ENCODE data around the gene IFNGR1.
"Not testable (repeated sequence)": the region's sequence is repeated elsewhere in the genome, so short reads cannot be mapped to it uniquely, and the experiment has no call there.

IFNGR1 gene

DNA sequence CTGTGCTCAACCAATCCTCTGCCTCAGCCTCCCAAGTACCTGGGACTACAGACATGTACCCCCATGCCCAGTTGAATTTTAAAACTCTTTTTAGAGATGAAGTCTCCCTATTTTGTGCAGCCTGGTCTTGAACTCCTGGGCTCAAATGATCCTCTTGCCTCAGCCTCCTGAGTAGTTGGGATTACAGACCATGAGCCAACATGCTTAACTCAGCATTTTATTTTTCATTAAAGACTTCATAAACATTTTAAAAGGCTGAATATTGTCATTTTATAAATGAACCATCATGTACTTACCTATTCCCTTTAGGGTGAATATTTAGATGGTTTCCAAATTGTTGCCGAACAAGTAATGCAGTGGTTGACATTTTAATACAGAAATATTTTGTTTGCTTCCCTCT, 16.5 kb upstream of the IFNGR1 start:
- no peak for FAIRE-seq

DNA sequence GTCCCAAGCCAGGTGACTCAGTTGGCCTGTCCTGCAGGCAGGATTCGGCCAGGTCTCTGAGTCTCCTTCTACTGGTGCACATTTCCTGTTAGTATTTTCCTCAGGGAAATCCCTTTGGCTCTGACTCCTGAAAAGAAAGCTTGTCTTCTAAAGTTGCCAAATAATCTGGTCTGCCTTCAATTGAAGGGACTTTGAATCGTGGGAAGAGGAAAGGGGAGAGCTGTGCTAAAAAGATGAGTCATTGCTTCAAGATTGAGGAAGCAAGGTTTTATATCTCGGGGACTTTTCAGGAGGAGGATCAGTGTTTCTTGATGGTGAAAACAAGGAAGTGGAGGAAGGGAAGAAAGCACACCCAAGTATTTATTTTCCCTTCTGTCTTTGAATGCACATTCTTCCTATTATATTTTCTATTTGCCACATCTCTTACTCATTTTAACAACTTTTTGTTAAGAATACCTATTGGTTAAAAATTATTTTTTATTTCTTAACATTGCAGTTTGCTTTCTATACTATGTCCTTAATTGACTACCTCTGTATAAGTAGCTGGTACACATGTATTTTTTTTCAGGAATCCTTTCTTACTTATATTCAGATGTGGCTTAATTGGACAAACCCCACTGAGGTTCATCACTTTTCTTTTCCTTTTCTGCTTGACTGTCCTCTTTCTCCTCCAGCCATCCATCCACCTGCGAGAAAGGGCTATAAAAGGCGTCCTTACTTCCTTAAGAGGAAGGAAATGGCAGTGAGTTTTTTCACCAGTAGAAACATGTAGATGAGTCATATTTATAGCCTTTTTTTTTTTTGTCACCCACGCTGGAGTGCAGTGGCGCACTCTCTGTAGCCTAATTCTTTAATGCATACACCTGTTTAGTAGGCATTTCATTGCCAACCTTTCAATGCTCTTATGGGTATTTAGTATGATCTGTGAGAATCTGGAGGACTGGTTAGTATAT, 15.0 kb upstream of the IFNGR1 start:
- no peak for FAIRE-seq

DNA sequence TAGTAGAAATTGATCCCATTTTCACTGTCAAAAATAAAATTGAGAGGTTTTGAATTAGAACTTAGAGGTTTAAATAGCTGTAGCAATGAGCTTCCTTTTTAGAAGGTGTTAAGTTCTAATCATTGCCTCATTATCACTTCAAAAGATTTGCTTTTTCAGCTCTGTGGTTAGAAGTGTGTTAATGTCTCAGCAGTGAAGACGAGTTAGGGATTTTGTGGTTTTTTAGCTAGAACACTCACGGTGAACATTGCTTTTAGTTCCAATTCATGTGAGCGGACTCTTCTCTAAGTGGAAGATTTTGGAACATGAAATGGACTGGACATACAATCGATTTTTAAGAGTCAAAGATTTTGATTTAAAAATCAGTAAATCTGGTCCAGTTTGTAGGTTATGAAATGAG, 12.7 kb upstream of the IFNGR1 start:
- FAIRE-seq: no peak

DNA sequence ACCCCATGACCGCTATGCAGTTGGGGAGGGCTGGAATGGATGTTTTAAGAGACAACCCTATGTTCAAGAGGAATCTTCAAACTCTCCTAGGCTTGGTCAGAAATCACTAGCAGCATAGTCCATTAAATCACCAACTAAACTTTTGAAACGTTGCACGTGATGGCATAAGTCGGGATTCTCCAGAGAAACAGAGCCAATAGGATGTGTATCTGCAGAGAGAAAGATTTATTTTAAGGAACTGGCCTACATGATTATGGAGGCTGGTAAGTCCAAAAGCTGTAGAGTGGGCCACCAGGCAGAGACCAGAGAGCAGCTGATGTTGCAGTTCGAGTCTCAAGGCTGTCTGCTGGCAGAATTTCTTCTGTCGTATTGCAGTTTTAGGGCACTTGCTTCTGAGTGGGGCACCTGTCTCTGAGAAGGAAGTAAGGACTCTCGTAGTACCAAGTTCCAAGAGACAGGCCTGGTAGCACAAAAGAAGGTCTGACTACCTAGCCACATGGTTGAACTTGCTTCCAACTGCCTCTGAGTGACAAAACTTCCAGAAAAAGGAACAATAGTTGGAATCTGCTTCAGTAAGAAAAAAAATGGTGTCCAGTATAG, 11.9 kb upstream of the IFNGR1 start:
- no peak for FAIRE-seq

DNA sequence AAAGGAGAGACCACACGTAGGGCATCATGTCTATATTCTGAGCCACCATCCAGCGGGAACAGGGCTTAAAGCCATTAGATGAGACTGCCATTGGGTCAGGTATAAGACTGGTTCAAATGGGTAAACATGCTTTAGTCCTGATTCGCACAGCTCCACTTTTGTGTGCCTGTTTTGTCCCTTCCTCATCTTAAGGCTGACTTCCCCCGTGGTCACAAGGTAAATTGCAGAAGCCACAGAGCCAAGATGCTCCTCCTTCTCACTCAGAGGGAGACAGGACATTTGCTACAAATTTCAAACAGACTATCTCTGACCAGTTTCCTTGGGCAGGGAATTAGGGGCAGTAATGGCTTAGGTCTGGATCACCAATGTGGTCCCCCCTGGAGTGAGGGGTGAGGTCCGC, 11.4 kb upstream of the IFNGR1 start:
- FAIRE-seq: no peak

DNA sequence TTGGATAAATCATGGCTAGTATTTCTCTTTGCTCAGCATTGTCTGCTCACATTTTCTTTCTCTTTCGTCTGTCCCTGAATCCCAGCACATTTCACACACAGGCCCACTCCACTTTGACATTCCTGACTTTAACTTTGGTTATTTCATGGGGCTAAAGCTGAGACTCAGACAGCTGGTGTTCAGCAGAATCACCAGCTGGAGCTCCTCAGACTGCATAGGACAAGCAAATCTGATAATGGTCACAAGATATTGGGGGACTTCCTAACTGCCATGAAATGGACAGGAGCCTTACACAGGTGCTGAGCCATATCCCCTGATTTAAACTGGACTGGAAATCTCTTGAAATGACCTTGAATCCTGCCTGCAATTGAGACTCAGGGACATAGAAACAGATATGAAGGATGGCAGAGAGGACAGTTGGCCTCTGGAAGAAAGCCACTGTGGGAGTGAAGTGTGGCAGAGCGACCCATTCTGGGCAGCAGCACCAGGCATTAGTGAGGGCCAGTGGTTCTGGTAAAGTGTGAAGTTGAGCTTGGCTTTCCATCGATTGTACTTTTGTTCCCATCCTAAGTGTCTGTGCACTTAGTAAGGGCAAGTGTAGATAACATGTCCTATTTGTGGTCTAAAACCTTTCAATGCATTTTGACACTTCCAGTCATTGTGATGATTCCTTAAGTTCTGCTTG, 10.0 kb upstream of the IFNGR1 start:
- no peak for FAIRE-seq

DNA sequence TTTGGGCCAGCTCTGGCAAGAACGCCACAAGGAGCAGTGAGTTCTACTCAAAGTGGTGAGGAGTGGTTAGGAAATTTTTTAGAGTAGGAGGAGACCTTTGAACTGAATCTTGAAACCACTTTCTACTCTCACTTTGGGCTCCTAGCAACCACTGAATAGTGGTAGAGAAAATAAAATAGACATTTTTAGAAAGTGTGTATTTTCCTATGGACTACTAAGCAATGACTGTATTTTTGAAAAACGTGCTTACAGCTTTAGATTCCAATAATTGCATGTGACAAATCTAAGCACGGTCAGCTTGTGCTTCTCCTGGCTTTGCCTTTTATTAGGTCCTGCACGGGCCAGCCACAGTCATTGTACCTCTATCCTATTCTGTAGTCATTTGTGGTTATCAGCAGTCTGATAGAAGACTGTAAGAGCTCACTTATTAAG, 8.7 kb upstream of the IFNGR1 start:
- no peak for FAIRE-seq

DNA sequence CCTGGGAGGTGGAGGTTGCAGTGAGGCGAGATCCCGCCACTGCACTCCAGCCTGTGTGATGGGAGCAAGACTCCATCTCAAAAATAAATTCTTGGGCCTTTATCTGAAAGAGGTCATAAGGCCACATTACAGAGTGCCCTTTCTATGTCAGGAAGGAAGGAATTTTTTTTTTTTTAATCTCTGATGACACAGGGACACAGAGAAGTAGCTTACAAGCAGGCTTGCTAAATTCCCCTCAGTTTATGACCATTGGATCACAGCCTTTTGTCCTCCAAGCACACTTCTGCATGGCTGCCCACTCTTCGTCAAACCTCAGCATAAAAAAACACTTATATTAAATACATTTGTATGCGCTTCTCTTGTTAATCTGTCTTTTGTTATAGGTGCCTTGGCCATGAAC, 7.5 kb upstream of the IFNGR1 start:
- no peak for FAIRE-seq

DNA sequence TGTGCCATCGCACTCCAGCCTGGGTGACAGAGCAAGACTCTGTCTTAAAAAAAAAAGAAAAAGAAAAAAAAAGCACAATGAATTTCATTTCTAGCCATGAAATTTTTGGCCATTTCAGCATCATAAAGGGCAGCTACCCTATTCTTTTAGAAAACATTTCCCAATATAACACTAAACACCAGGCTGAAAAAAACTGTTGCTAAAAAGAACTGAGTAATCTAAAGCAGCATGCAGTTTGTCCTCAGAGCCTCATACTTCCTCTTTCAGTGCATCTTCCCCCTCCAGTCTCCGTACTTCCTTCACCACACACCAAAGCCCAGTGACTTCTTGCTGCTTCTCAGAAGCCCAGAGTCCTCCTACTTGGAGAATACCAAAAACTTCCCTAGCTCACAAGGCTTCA, 5.6 kb upstream of the IFNGR1 start:
- no peak for FAIRE-seq

DNA sequence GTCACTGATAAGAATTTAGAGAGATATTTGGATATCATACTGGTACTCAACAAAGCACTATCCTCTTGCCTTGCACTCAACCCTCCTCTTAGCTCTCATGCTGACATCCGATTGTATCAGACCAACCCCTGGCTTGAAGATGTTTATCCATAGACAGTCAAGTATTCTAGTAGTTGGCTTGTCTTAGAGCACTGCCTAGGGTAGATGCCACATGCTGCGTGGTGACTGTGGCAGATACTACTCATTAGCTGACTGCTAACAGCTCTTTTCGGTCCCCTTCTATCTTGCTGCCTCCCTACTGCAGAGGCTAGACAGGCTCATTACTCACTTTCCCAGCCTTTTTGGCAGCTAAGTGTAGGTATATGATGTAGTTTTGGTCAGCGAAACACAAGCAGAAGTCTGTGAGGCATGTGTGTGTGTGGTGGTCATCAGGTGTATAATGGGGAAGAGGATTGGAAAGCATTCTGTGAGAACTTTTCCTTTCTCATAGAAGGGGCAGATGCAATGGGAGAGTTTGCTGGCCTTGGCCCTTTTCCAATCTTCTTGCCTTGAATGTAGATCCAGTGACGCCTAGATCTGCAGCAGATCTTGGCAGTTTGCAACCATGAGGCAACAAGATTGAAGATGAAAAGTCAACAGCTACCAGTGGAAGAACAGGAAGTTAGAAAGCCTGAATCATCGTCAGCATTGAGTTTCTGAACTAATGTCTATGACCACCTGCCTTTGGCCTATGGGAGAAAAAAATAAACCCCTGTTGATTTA, 4.4 kb upstream of the IFNGR1 start:
- no peak for FAIRE-seq

DNA sequence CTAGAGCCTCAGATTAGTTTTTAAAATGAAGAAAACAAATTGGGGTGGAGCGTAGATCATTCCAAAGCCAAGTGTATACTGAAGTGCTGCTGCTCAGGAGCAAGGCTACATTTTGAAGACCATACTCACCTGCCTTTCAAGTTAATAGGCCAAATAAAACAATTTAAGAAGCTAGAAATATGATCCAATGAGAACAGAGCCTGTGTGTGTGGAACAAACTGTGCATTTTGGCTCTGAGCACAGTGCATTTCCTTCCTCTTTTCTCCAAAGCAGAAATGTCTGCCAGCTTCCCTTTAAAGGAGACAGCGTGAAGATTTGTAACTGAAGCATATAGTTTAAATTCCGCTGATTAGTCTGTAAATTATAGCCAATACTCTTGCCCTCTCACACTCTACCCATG, 3.2 kb upstream of the IFNGR1 start:
- no peak for FAIRE-seq

DNA sequence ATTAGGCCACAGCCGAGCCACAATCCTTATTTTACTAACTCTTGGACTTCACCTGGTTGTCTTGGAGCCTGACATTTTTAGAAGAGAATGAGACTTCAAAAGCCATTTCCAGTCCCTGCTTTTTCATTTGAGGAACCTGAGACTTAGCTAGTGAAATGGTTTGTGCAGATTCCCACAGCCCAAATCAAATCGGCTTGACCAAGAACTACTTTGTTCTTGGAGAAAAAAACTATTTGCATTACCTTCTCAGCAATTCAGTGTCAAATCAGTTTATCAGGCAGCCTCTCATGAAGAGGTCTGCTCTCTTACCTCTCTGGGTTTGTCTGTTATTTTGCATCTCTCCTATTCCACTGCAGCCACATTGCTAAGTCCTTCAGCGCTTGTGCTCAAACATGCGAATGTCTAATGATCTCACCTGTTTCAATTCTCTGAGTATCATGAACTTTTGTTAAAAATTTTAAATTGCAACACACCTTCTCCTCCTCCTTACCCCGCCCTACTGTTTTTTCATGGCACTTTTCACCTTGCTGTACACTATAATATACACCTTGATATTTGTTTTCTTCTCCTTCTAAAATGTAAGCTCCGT, 573 bp upstream of the IFNGR1 start:
- peak; percentile 33 for FAIRE-seq

DNA sequence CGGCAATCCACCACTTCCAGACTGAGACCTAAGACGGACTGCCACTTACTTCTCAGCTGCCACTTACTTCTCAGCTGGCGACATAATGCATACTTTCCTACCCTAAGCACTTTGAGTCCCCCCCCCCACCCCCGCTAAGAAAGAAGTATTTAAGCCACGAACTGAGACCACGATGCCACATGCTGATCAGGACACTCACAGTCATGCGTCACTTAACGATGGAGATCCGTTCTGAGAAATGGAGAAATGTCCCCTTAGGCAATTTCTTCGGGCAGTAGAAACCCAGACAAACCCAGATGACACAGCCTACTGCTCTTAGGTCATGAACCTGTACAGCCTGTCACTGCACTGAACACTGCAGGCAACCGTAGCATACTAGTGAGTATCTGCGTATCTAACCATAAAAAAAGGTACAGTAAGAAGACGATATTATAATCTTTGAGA, 690 bp downstream of the IFNGR1 start:
- no peak for FAIRE-seq

DNA sequence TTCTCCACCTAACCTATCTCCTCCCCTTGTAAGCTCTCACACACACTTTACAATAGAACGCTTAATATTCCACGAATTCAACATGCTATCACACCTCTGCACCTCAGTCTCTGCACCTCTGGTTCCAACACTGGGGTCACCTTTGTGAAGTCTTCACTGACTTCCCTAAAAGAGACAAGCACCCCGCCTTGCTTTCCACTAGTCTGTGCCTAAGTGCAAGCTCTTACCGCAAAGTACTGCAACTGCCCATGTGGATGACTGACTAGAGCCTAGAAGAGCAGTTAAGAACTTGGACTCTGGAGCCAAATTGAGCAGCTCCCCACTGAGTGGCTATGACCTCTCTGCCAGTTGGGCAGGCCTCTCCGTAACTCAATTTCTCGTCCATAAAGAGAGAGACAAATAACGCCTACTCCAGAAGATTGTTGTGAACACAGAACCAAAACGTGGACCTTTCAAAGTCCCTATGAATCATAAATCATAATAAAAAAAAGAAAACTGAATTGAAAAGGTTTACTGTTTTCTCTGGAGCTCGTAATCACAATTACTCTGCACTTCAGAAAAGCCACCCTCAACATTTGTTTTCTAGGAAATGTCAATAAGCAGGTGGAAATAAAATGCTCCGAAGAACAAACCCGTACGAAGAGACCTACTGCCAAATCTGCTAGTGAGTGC, 1.2 kb downstream of the IFNGR1 start:
- no peak for FAIRE-seq

DNA sequence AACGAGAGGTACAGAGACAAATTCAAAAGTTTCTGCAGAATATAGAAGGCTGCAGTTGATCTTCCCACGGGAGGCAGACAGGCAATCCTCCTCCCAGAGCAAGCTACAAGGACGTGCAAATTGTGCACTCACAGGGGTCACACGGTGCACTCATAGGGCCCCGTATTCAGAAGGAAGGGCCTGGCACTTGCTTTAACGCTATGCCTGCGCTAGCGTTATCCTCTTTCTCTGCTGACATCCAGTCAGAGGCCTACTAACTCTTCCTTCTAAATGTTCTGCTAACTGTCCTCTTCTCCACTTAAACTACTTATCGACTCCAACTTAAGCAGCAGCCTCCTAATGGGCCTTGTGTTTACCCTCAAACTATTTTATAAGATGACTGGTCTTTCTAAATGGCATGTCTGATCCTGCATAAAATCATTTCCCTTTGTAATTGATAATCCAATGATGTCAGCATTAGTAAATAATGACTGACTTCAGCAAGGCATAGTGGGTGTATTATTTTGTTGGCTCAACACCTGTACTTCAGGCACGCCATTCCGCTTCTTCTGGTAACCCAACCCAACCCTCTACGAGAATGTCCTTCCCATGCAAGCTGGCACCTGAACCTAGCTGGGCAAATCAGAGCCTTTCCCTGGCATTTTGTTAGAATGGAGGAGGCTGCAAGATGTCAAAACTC, 2.2 kb downstream of the IFNGR1 start:
- no peak for FAIRE-seq

DNA sequence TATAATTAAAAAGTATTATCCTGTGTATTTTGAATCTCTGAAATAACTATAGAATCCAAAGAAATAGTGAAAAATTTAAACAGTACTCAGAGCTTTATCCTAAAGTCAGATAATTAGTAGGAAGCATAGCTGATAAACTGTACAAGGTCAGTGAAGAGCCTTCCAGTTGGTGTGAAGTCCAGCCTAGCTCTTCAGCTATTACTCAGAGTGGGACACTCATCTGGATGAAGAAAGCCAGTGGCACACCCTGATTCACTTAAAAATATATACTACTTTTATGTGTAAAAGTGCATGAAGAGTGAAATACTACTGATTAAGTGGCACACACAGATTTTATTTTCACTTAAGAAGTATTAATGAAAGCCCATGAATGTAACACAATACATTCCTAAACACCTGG, 3.1 kb downstream of the IFNGR1 start:
- no peak for FAIRE-seq

DNA sequence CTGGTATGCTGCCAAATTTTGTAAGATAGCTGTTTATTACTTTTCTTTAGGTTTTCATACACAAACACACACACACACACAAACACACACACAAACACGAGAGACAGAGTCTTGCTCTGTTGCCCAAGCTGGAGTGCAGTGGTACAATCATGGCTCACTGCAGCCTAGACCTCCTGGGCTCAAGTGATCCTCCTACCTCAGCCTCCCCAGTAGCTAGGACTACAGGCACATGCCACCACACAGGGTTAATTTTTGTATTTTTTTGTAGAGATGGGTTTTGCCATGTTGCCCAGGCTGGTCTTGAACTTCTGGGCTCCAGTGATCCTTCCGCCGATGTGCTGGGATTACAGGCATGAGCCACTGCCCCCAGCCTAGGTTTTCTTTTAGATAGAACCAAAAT, 3.6 kb downstream of the IFNGR1 start:
- not testable (repeated sequence) for FAIRE-seq

DNA sequence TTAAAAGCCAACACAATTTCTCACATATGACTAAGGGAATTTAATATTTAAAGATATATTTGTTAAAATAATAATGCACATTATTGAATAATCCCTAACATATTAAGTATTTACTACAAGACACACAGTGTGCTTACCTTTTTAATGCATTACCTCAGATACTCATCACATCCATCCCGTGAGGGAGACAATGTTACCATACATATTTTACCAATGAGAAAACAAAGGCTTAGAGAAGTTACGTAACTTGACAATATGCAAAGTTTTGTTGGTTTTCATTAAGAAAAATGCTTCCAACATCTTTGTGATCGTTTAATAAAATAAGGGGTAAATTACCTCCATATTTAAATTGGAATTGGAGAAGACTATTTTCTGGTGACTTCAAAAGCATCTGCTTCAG, 4.3 kb downstream of the IFNGR1 start:
- no peak for FAIRE-seq

DNA sequence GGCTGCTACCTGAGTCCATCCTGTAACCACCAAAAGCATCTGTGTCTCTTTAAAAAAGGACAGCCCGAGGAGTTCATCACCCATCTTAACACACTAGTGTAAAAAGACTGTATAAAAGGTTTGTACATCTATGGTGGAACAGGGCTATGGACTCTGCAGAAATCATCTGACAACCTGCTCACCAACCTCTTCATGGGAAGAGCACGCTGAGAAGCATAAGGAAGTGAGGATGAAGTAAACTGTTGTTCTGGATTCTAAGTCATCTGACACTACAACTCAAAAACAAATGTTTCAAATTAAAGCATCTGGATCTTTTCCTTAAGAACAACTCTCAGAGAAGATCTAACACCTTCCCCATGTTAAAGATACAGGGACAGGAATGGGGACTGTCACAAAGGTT, 5.4 kb downstream of the IFNGR1 start:
- no peak for FAIRE-seq

DNA sequence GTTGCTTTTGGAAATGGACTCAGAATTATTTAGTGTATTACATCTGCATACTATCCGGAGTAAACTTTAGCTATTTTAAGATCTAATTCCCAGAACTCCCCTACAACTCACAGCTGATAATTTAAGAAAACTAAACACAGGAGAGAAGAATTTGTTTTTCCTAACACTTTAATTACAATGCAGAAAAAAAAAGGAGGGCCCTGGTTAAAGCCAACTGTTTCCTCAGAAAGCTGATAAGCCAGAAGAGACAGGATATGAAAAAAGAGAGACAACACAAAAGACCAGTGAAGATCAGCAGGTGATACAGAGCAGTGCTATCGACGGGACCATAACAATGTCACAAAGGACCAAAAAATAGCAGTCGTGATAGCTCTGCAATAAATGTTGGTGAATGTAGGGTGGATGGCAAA, 5.8 kb downstream of the IFNGR1 start:
- no peak for FAIRE-seq

DNA sequence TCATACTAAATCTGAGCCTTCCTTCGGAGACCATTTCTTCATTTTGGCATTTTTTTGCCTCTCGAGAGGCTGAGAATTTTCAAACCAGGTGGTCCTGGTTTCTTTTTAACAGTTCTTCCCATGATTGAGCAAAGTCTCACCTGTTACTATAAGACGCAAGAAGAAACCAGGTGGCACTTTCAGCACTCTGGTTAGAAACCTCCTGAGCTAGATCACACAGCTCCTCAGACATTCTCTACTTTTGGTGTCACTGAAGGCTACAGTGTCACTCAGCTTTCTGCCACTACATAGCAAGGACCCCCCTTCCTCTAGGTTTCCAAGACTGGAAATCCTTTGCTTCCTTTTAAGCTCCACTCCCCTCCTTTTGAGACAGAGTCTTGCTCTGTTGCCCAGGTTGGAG, 7.3 kb downstream of the IFNGR1 start:
- FAIRE-seq: no peak

DNA sequence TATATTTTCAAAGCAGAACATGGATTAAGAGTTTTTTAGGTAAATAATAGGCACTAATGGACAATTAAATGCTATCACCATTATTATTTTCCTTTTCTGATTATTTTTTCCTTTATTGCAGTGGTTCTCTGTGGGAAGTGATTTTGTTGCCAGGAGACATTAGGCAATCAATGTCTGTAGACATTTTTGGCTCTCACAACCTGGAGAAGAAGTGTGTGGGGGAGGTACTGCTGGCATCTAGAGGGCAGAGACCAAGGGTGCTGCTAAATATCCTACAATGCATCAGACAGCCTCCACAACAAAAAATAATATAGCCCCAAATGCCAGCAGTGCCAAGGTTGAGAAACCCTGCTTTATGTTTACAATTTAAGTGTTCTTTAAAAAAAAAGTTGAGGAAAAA, 8.3 kb downstream of the IFNGR1 start:
- no peak for FAIRE-seq

Measured in islet of Langerhans (tissue), 1 donor.